HCT116 (cell line): ENCODE data around the gene MYO7A. TPM values are rescaled to one million over a fixed set of nuclear protein-coding genes. Genes with fewer than 3 reads are reported as not detected.
A peak's percentile ranks its signal among the peaks of the same experiment; 100 is the strongest.

Source experiments
- ATAC-seq: fragments of 200-7000 bp; cut with Tn5 transposase; 2 replicates; pipeline ENCODE4 v1.9.1; 2020; ENCODE audit warnings: mild to moderate bottlenecking, moderate library complexity
- BruUV-seq: library from RNA; stranded (reverse); fragments of 400-500 nt; replicated peaks from 2 replicates; lab custom pipeline; 2021; lab: Mats Ljungman, UMichigan
- CTCF ChIA-PET: fragments of 300-600 bp; sonication (Branson Sonifier 250); formaldehyde crosslinking; loops from one replicate; lab custom pipeline; 2021; ENCODE audit warnings: antibody characterized with exemption; lab: Charles Lee
- POLR2A ChIA-PET: fragments of 300-600, 350-600 bp; sonication (Branson Sonifier 250); formaldehyde crosslinking; loops from one replicate; lab custom pipeline; 2021; ENCODE audit warnings: antibody characterized with exemption; lab: Charles Lee
- RAD21 ChIA-PET, 2 experiments: fragments of 300-600 bp; sonication (Branson Sonifier 250); formaldehyde crosslinking; loops; one replicate each; lab custom pipeline; 2023; ENCODE audit warnings: low total read pairs in 2 of 2; ENCODE audit not compliant: uncharacterized antibody in 2 of 2, unreplicated experiment in 2 of 2, low non-redundant PET in 1 of 2; lab: Charles Lee
- DNase-seq: peaks from one replicate; pipeline ENCODE4 v3.0.0-alpha.2; 2010; ENCODE audit warnings: low read depth, low spot score
- H2AFZ ChIP-seq: fragments of 200-600 bp; shearing (Covaris generic), sonication (generic); 2 replicates; pipeline ENCODE4 v1.6.1; 2017; ENCODE audit warnings: low read depth, mixed run types, mixed read lengths, antibody characterized with exemption, low read length; ENCODE audit not compliant: poor library complexity, severe bottlenecking
- H3K27ac ChIP-seq: 2 replicates; pipeline ENCODE4 v1.5.1; 2012; ENCODE audit warnings: low read depth, low read length
- H3K27me3 ChIP-seq: fragments of 200-600 bp; sonication (generic); 2 replicates; pipeline ENCODE4 v1.6.1; 2016; ENCODE audit warnings: mixed run types, low read length, mixed read lengths; ENCODE audit not compliant: insufficient read depth
- H3K36me3 ChIP-seq, 2 experiments: fragments of 200-500 bp in 1 of 2; fragments of 200-600 bp in 1 of 2; sonication (Bioruptor generic) in 1 of 2; sonication (generic) in 1 of 2; 2 replicates each; pipeline versions ENCODE4 v1.5.1 to v1.6.1; 2014 to 2016; ENCODE audit warnings: low read length in 2 of 2, inconsistent platforms in 1 of 2, mixed read lengths in 1 of 2, mixed run types in 1 of 2; ENCODE audit not compliant: insufficient read depth in 2 of 2, control insufficient read depth in 1 of 2
- H3K4me1 ChIP-seq, 2 experiments: fragments of 200-600 bp in 1 of 2; sonication (generic) in 1 of 2; 2 replicates each; pipeline versions ENCODE4 v1.5.1 to v1.6.1; 2012 to 2017; ENCODE audit warnings: low read length in 2 of 2, inconsistent platforms in 1 of 2, mild to moderate bottlenecking in 1 of 2, mixed read lengths in 1 of 2, mixed run types in 1 of 2, moderate library complexity in 1 of 2; ENCODE audit not compliant: insufficient read depth in 2 of 2, control insufficient read depth in 1 of 2
- H3K4me2 ChIP-seq: fragments of 200-600 bp; sonication (generic); 2 replicates; pipeline ENCODE4 v1.6.1; 2017; ENCODE audit warnings: mixed run types, low read length, mixed read lengths
- H3K4me3 ChIP-seq, 2 experiments: fragments of 200-600 bp in 1 of 2; sonication (generic) in 1 of 2; replicated peaks in 1 of 2; 2 replicates each; pipeline ENCODE4 v1.5.1; 2011 to 2016; ENCODE audit warnings: low read length in 2 of 2, control low read depth in 1 of 2, low read depth in 1 of 2, mild to moderate bottlenecking in 1 of 2, mixed read lengths in 1 of 2, mixed run types in 1 of 2
- H3K79me2 ChIP-seq: fragments of 200-600 bp; sonication (generic); 2 replicates; pipeline ENCODE4 v1.6.1; 2017; ENCODE audit warnings: mild to moderate bottlenecking, mixed run types, low read length, moderate library complexity, mixed read lengths; ENCODE audit not compliant: insufficient read depth
- H3K9ac ChIP-seq: fragments of 200-600 bp; sonication (generic); 2 replicates; pipeline ENCODE4 v1.6.1; 2016; ENCODE audit warnings: low read length, mixed read lengths
- H3K9me2 ChIP-seq: fragments of 200-600 bp; sonication (generic), shearing (Covaris generic); 2 replicates; pipeline ENCODE4 v1.6.1; 2017; ENCODE audit warnings: mixed run types, mild to moderate bottlenecking, moderate library complexity; ENCODE audit not compliant: insufficient read depth
- H3K9me3 ChIP-seq, 2 experiments: fragments of 200-500 bp in 1 of 2; fragments of 200-600 bp in 1 of 2; sonication (Bioruptor generic) in 1 of 2; sonication (generic) in 1 of 2; 2 replicates each; pipeline ENCODE4 v1.6.1; 2014 to 2017; ENCODE audit warnings: low read length in 2 of 2, mixed read lengths in 2 of 2, inconsistent platforms in 1 of 2, low read depth in 1 of 2, mild to moderate bottlenecking in 1 of 2, mixed run types in 1 of 2, moderate library complexity in 1 of 2; ENCODE audit not compliant: control insufficient read depth in 1 of 2, insufficient read depth in 1 of 2
- H4K20me1 ChIP-seq: fragments of 200-600 bp; sonication (generic), shearing (Covaris generic); 2 replicates; pipeline ENCODE4 v1.6.1; 2017; ENCODE audit warnings: mixed run types, mild to moderate bottlenecking, moderate library complexity; ENCODE audit not compliant: insufficient read depth
- CBX3 ChIP-seq: IDR thresholded peaks from 2 replicates; pipeline ENCODE4 v1.6.1; 2012; ENCODE audit warnings: low read depth
- CTCF ChIP-seq, 3 experiments: fragments of 200-600 bp in 1 of 3; sonication (generic) in 1 of 3; IDR thresholded peaks in 2 of 3; conservative IDR thresholded peaks in 1 of 3; 2 replicates each; pipeline ENCODE4 v1.5.1; 2012 to 2017; ENCODE audit warnings: low read depth in 2 of 3, low read length in 2 of 3, antibody characterized with exemption in 1 of 3, borderline replicate concordance in 1 of 3, control low read depth in 1 of 3, mild to moderate bottlenecking in 1 of 3, mixed read lengths in 1 of 3, mixed run types in 1 of 3, moderate library complexity in 1 of 3; ENCODE audit not compliant: insufficient read depth in 1 of 3
- EGR1 ChIP-seq: IDR thresholded peaks from 2 replicates; pipeline ENCODE4 v1.6.1; 2012; ENCODE audit warnings: low read depth
- ELF1 ChIP-seq: IDR thresholded peaks from 2 replicates; pipeline ENCODE4 v1.6.1; 2012; ENCODE audit warnings: low read depth, borderline replicate concordance
- EZH2 ChIP-seq: fragments of 200-600 bp; sonication (generic); IDR thresholded peaks from 2 replicates; pipeline ENCODE4 v1.6.1; 2017; ENCODE audit warnings: antibody characterized with exemption, mixed run types
- EZH2phosphoT487 ChIP-seq: fragments of 200-600 bp; IDR thresholded peaks from 2 replicates; pipeline ENCODE4 v1.6.1; 2018; ENCODE audit warnings: antibody characterized with exemption, borderline replicate concordance
- FOSL1 ChIP-seq: IDR thresholded peaks from 2 replicates; pipeline ENCODE4 v1.6.1; 2012; ENCODE audit warnings: low read depth
- JUND ChIP-seq: IDR thresholded peaks from 2 replicates; pipeline ENCODE4 v1.6.1; 2012
- POLR2A ChIP-seq: IDR thresholded peaks from 2 replicates; pipeline ENCODE4 v1.7.0; 2011; ENCODE audit warnings: borderline replicate concordance; ENCODE audit not compliant: insufficient read depth, insufficient read length; ENCODE audit errors: extremely low read depth
- POLR2AphosphoS5 ChIP-seq: IDR thresholded peaks from 2 replicates; pipeline ENCODE4 v1.6.1; 2011; ENCODE audit warnings: mild to moderate bottlenecking, low read depth, low read length, moderate library complexity
- SIN3A ChIP-seq: IDR thresholded peaks from 2 replicates; pipeline ENCODE4 v1.6.1; 2012; ENCODE audit warnings: low read depth
- SP1 ChIP-seq: IDR thresholded peaks from 2 replicates; pipeline ENCODE4 v1.6.1; 2012; ENCODE audit warnings: low read depth
- SRF ChIP-seq: IDR thresholded peaks from 2 replicates; pipeline ENCODE4 v1.6.1; 2012; ENCODE audit warnings: low read depth
- TCF7L2 ChIP-seq: IDR thresholded peaks from 2 replicates; pipeline ENCODE4 v1.7.0; 2011; ENCODE audit warnings: borderline replicate concordance, inconsistent platforms; ENCODE audit not compliant: insufficient read depth, insufficient read length; ENCODE audit errors: extremely low read depth
- YY1 ChIP-seq: IDR thresholded peaks from 2 replicates; pipeline ENCODE4 v1.6.1; 2011; ENCODE audit warnings: low read length, low read depth, moderate library complexity, mild to moderate bottlenecking; ENCODE audit not compliant: insufficient replicate concordance; ENCODE audit errors: extremely low read depth
- ZBTB33 ChIP-seq: IDR thresholded peaks from 2 replicates; pipeline ENCODE4 v1.6.1; 2011; ENCODE audit warnings: mild to moderate bottlenecking, low read length, moderate library complexity; ENCODE audit not compliant: insufficient replicate concordance; ENCODE audit errors: extremely low read depth
- ZFX ChIP-seq: fragments of 450-650 bp; IDR thresholded peaks from 2 replicates; pipeline ENCODE4 v1.6.1; 2017
- ZNF274 ChIP-seq: fragments of 200-500 bp; sonication (Bioruptor generic); IDR thresholded peaks from 2 replicates; pipeline ENCODE4 v1.6.1; 2014; ENCODE audit warnings: mild to moderate bottlenecking, low read depth, low read length, inconsistent platforms
- intact Hi-C: fragments of 100-400 bp; cut with micrococcal nuclease; formaldehyde crosslinking; loops from 2 replicates; pipeline ENCODE4 v1.10.0; 2022
- total RNA-seq: library from RNA; stranded (reverse); gene quantifications from one replicate; pipeline ENCODE4 v1.2.1, GENCODE V29; 2021; ENCODE audit not compliant: unreplicated experiment

The MYO7A gene
- total RNA-seq, 1 experiment from 2014 or later = 1.8 TPM

GRCh38 chr11:77147036-77147315 lies 18.9 kb downstream of the MYO7A start:
- RAD21 ChIA-PET = no interaction called here
- intact Hi-C loops = no loop called here

GRCh38 chr11:77147668-77148321 lies 19.7 kb downstream of the MYO7A start:
- no peak overlapping the region for H3K9ac ChIP-seq
- TF ChIP-seq SP1 (no peak), POLR2AphosphoS5 (no peak), ZFX (no peak), EZH2phosphoT487 (no peak), YY1 (no peak), FOSL1 (no peak), SRF (no peak), CTCF (IDR thresholded peaks at IDR 0.05 in 2 of 3, conservative IDR thresholded peaks at IDR 0.05 in 1 of 3; ENCODE audit: borderline replicate concordance in 1 of 3, insufficient read depth in 1 of 3, low read depth in 2 of 3, low read length in 2 of 3) (no peak), EZH2 (no peak), ZNF274 (no peak), POLR2A (no peak), ZBTB33 (no peak), TCF7L2 (no peak), ELF1 (no peak), SIN3A (no peak), EGR1 (no peak), CBX3 (no peak), JUND (no peak)
- H3K4me1 ChIP-seq = peaks cover 0 to 5% of the 10 kb centered on the region in 2 experiments; a peak in 1 of 4 replicates
- H2AFZ ChIP-seq = no peak overlapping the region
- no peaks in the 10 kb centered on the region for H3K27me3 ChIP-seq
- H3K4me3 ChIP-seq = no peak overlapping the region
- ChIA-PET CTCF (no interaction called here), RAD21 (no interaction called here), POLR2A (no interaction called here)
- H4K20me1 ChIP-seq = no peaks in the 10 kb centered on the region
- BruUV-seq = no TSS peak
- DNase-seq (no peak), ATAC-seq (peak; percentile 26; the same call in 1 of the 2 replicates)
- H3K9me2 ChIP-seq = no peaks in the 10 kb centered on the region
- no peaks in the 10 kb centered on the region for H3K79me2 ChIP-seq
- intact Hi-C loops = no loop called here
- no peaks in the 10 kb centered on the region for H3K9me3 ChIP-seq
- no peaks in the 10 kb centered on the region for H3K36me3 ChIP-seq
- no peak overlapping the region for H3K27ac ChIP-seq
- no peak overlapping the region for H3K4me2 ChIP-seq

More at GRCh38 chr11:77147036-77147315, 18.9 kb downstream of the MYO7A start:
- Histone ChIP-seq H3K79me2 (no peaks in the 10 kb centered on the region), H3K9ac (no peak overlapping the region), H3K36me3 (no peaks in the 10 kb centered on the region), H4K20me1 (no peaks in the 10 kb centered on the region), H3K4me3 (no peak overlapping the region), H3K4me1 (peaks cover 0 to 5% of the 10 kb centered on the region in 2 experiments; a peak in 1 of 4 replicates), H3K27me3 (no peaks in the 10 kb centered on the region), H3K27ac (no peak overlapping the region), H3K9me2 (no peaks in the 10 kb centered on the region), H2AFZ (no peak overlapping the region), H3K9me3 (no peaks in the 10 kb centered on the region), H3K4me2 (no peak overlapping the region)
- DNase-seq = no peak
- BruUV-seq = no TSS peak
- CTCF ChIA-PET = interaction anchor here (1.7 kb wide), 1 partner anchor 20 kb away, joined by 5 read pairs; no protein-coding TSS in a partner anchor
- TF ChIP-seq POLR2A = no peak
- ATAC-seq = no peak
- POLR2A ChIA-PET = no interaction called here
